ENCODE data around the gene CUEDC1.
A peak's percentile ranks its signal among the peaks of the same experiment; 100 is the strongest.

CUEDC1 gene

DNA sequence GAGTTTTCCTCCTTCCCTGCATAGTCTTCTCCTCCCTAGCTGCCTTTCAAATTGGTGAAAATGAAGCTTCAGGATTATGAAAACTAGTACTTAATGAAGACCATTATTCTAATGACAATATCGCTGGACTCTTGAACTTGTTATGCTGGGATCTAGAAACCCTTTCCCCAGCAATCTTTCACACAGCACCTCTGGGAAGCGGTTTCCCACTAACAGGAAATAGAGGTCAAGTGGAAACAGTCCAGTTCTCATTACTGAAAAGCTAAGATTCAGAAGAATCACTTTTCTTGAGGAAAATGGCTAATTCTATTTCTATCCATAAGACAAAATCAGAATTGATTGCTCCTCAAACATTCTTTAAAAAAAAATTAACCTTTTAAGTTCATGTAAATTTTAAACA is 34.8 kb upstream of the CUEDC1 start:
- Histone ChIP-seq H3K4me3 (ENCODE audit: low read length) (no peak overlapping the region), H2AFZ (ENCODE audit: low read length) (no peak overlapping the region), H3K9me3 (replicated peaks; ENCODE audit: insufficient read depth, low read length) (no peaks in the 10 kb centered on the region), H3K36me3 (replicated peaks; ENCODE audit: insufficient read depth, low read length) (no peaks in the 10 kb centered on the region), H3K27me3 (replicated peaks; ENCODE audit: insufficient read depth, low read length) (no peaks in the 10 kb centered on the region), H3F3A (ENCODE audit: insufficient read depth, low read length) (peaks cover 42% of the 10 kb centered on the region), H3K9me2 (replicated peaks; ENCODE audit: insufficient read depth, low read length) (no peaks in the 10 kb centered on the region), H3K4me2 (ENCODE audit: low read depth, low read length) (no peak overlapping the region), H4K20me1 (ENCODE audit: insufficient read depth, low read length) (peaks cover 12% of the 10 kb centered on the region), H3K27ac (ENCODE audit: low read length) (no peak overlapping the region), H3K9ac (ENCODE audit: low read length) (no peak overlapping the region), H3K4me1 (ENCODE audit: low read length) (peaks cover 30% of the 10 kb centered on the region), H3K79me2 (ENCODE audit: low read length) (peaks cover 26% of the 10 kb centered on the region)
- DNase-seq: no peak
- TF ChIP-seq, protein P1, sequence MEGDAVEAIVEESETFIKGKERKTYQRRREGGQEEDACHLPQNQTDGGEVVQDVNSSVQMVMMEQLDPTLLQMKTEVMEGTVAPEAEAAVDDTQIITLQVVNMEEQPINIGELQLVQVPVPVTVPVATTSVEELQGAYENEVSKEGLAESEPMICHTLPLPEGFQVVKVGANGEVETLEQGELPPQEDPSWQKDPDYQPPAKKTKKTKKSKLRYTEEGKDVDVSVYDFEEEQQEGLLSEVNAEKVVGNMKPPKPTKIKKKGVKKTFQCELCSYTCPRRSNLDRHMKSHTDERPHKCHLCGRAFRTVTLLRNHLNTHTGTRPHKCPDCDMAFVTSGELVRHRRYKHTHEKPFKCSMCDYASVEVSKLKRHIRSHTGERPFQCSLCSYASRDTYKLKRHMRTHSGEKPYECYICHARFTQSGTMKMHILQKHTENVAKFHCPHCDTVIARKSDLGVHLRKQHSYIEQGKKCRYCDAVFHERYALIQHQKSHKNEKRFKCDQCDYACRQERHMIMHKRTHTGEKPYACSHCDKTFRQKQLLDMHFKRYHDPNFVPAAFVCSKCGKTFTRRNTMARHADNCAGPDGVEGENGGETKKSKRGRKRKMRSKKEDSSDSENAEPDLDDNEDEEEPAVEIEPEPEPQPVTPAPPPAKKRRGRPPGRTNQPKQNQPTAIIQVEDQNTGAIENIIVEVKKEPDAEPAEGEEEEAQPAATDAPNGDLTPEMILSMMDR (IDR thresholded peaks at IDR 0.05; ENCODE audit: low read length): no peak
- no peak for TF ChIP-seq EZH2phosphoT487 (IDR thresholded peaks at IDR 0.05; ENCODE audit: low read length)

DNA sequence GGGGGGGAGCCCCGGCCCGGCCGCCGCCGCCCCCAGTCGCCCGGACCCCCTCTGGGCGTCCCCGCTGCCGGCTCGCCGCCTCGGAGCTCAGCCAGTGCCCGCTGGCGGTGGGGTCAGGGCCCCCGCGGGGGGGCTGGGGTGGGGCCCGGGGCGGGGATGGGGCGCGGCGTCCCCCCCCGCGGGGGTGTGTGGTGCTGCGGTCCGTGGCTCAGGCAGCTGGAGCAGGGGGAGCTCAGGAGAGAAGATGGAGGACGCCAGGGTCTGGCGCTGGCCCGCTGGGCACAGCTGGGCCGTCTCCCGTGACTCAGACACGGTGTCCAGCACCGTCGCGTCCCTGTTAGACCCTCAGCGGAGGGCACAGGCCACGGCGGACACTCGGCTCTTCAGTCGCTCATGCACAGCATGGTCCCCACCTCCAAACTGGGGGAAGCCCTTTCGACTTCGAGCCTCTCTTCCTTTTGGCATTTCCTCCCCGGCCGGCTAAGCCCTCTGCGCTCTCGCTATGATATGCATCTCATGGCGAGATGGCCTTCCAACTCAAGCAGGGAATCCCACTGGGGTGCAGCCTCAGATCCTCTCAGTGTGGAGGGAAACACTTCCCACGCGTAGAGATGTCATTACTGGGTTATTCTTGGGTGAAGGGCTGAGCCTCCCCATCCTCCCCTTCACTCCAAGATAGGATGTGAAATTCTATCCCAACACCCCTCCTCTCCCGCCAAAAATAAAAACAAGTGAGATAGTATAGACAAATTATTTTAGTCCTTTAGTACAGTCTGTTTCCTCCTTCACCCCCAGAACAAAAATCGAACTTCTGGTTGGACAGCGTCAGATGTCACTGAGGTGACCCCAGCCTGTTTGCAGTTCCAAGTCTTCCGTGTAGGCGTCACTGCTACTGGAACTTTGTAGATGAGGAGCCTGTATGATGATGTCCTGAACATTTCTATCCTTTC is 33.4 kb upstream of the CUEDC1 start:
- peaks cover 6% of the 10 kb centered on the region; the same call in 1 of the 2 replicates for H4K20me1 ChIP-seq (ENCODE audit: insufficient read depth, low read length)
- no peaks in the 10 kb centered on the region for H3K9me3 ChIP-seq (replicated peaks; ENCODE audit: insufficient read depth, low read length)
- H3K9ac ChIP-seq (ENCODE audit: low read length): peak overlapping the region; percentile 66
- peak; percentile 67 for DNase-seq
- H3K4me2 ChIP-seq (ENCODE audit: low read depth, low read length): peak overlapping the region; percentile 96
- H3K79me2 ChIP-seq (ENCODE audit: low read length): peaks cover 40% of the 10 kb centered on the region
- no peaks in the 10 kb centered on the region for H3K9me2 ChIP-seq (replicated peaks; ENCODE audit: insufficient read depth, low read length)
- H2AFZ ChIP-seq (ENCODE audit: low read length): peak overlapping the region; percentile 81
- peak overlapping the region; percentile 92 for H3K4me3 ChIP-seq (ENCODE audit: low read length)
- no peak for TF ChIP-seq EZH2phosphoT487 (IDR thresholded peaks at IDR 0.05; ENCODE audit: low read length)
- TF ChIP-seq, protein P1 (IDR thresholded peaks at IDR 0.05; ENCODE audit: low read length): no peak
- no peak for TF ChIP-seq EZH2 (optimal IDR thresholded peaks at IDR 0.05; ENCODE audit: low read depth, low read length)
- no peaks in the 10 kb centered on the region for H3K36me3 ChIP-seq (replicated peaks; ENCODE audit: insufficient read depth, low read length)
- peaks cover 29% of the 10 kb centered on the region for H3F3A ChIP-seq (ENCODE audit: insufficient read depth, low read length)
- H3K27ac ChIP-seq (ENCODE audit: low read length): peak overlapping the region; percentile 41; the same call in 1 of the 2 replicates
- peaks cover 16% of the 10 kb centered on the region for H3K4me1 ChIP-seq (ENCODE audit: low read length)
- no peaks in the 10 kb centered on the region for H3K27me3 ChIP-seq (replicated peaks; ENCODE audit: insufficient read depth, low read length)

DNA sequence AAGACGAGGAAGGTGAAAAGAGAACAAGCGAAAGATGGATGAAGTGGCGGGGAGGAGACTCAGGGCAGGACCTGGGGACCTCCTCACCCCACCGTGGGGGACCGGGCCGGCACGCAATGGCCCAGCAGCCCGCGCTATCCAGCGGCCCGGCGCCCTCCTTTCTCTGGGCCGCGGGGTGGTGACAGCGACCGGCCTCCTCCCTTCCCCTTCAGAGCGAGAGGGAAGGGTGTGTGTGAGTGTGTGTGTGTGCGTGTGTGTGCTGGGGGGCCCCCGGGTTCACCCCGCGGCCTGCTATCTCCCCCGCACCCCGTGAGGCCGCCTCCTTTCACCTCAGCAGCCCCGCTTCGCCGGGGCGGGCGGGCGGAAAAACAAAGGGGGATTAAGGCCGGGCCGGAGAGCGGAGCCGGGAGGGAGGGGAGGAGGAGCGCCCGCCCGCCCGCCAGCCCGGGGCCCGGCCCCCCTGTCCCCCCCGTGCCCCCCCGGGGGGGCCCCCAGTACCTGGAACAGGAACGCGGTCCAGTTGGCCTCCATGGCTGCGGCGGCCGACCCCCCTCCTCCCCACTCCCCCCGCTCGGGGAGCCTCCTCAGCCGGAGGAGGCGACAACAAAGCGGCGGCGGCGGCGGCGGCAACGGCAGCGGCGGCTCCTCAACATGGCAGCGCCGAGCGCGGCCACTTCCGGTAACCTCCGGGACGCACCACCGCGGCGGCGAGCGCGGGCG is 32.5 kb upstream of the CUEDC1 start, which contains the start of gene VEZF1:
Gene VEZF1 (minus strand): TSS at position 674 of the 720 bp plus-strand sequence. CDS start 143 bp downstream, at position 531.
- Histone ChIP-seq H3K9ac (ENCODE audit: low read length) (peak within 1 kb of the TSS; percentile 66), H3F3A (ENCODE audit: insufficient read depth, low read length) (peaks cover 26% of the 10 kb centered on the region), H3K27ac (ENCODE audit: low read length) (peak within 1 kb of the TSS; percentile 41; the same call in 1 of the 2 replicates), H3K9me3 (replicated peaks; ENCODE audit: insufficient read depth, low read length) (no peaks in the 10 kb centered on the region), H3K4me2 (ENCODE audit: low read depth, low read length) (peak within 1 kb of the TSS; percentile 96), H3K79me2 (ENCODE audit: low read length) (peaks cover 46% of the 10 kb centered on the region), H2AFZ (ENCODE audit: low read length) (peak within 1 kb of the TSS; percentile 81), H3K27me3 (replicated peaks; ENCODE audit: insufficient read depth, low read length) (no peaks in the 10 kb centered on the region), H4K20me1 (ENCODE audit: insufficient read depth, low read length) (peaks cover 6% of the 10 kb centered on the region; the same call in 1 of the 2 replicates), H3K9me2 (replicated peaks; ENCODE audit: insufficient read depth, low read length) (no peaks in the 10 kb centered on the region), H3K4me3 (ENCODE audit: low read length) (peak within 1 kb of the TSS; percentile 92), H3K4me1 (ENCODE audit: low read length) (peaks cover 15% of the 10 kb centered on the region), H3K36me3 (replicated peaks; ENCODE audit: insufficient read depth, low read length) (no peaks in the 10 kb centered on the region)
- peak; percentile 79 for DNase-seq
- TF ChIP-seq EZH2phosphoT487 (IDR thresholded peaks at IDR 0.05; ENCODE audit: low read length) (no peak), EZH2 (optimal IDR thresholded peaks at IDR 0.05; ENCODE audit: low read depth, low read length) (no peak)
- TF ChIP-seq, protein P1 (IDR thresholded peaks at IDR 0.05; ENCODE audit: low read length): no peak

Measured in MM.1S (cell line).